Measurements from ENCODE around the gene ABCC5. TPM values are rescaled to one million over a fixed set of nuclear protein-coding genes. Genes with fewer than 3 reads are reported as not detected.

Gene ABCC5
- total and polyA plus RNA-seq, 2 experiments from 2014 or later: 14.7 to 17.1 TPM

- H3K27me3 ChIP-seq (replicated peaks; ENCODE audit: insufficient read depth): no peaks in the 10 kb centered on the region
- TF ChIP-seq EZH2 (IDR thresholded peaks at IDR 0.05; ENCODE audit: insufficient read depth, poor library complexity, severe bottlenecking) (no peak), EZH2phosphoT487 (IDR thresholded peaks at IDR 0.05; ENCODE audit: insufficient read depth, low read depth) (no peak)
- H3K4me3 ChIP-seq: no peak overlapping the region
- no peaks in the 10 kb centered on the region for H4K20me1 ChIP-seq (ENCODE audit: insufficient read depth)
- H2AFZ ChIP-seq: no peak overlapping the region
- in situ Hi-C loops (cut with MboI): no loop called here
- H3K9me3 ChIP-seq (ENCODE audit: low read depth): no peaks in the 10 kb centered on the region
- no peak overlapping the region for H3K27ac ChIP-seq
- no peak overlapping the region for H3K4me2 ChIP-seq (ENCODE audit: unreplicated experiment)
- H3F3A ChIP-seq (ENCODE audit: insufficient read depth): peaks cover 19% of the 10 kb centered on the region
- peaks cover 40% of the 10 kb centered on the region for H3K79me2 ChIP-seq (ENCODE audit: insufficient read depth)
- peaks cover 24% of the 10 kb centered on the region for H3K4me1 ChIP-seq (ENCODE audit: insufficient read depth)
- 0 out of 2 replicates have a peak, but pooled peaks cover 4% of the 10 kb centered on the region for H3K36me3 ChIP-seq (ENCODE audit: low read depth)
- H3K9ac ChIP-seq: no peak overlapping the region
- H3K9me2 ChIP-seq (ENCODE audit: insufficient read depth): no peaks in the 10 kb centered on the region
- peak; percentile 14 for DNase-seq
- WGBS, 2 experiments (ENCODE audit: low coverage in 1 of 2, low lambda C conversion rate in 2 of 2, missing lambda C conversion rate in 2 of 2): 74% methylated on average over 11 of the region's 11 CpGs
These were observed 11.7 kb downstream of the ABCC5 start for GRCh38 chr3:184005941-184006507.

- no peaks in the 10 kb centered on the region for H3K27me3 ChIP-seq (replicated peaks; ENCODE audit: insufficient read depth)
- peaks cover 54% of the 10 kb centered on the region for H3K79me2 ChIP-seq (ENCODE audit: insufficient read depth)
- H3K4me1 ChIP-seq (ENCODE audit: insufficient read depth): peaks cover 24% of the 10 kb centered on the region
- no peak for DNase-seq
- H3K4me3 ChIP-seq: no peak overlapping the region
- H3K9ac ChIP-seq: no peak overlapping the region
- no peaks in the 10 kb centered on the region for H4K20me1 ChIP-seq (ENCODE audit: insufficient read depth)
- no peaks in the 10 kb centered on the region for H3K9me3 ChIP-seq (ENCODE audit: low read depth)
- H3K4me2 ChIP-seq (ENCODE audit: unreplicated experiment): no peak overlapping the region
- WGBS, 2 experiments (ENCODE audit: low coverage in 1 of 2, low lambda C conversion rate in 2 of 2, missing lambda C conversion rate in 2 of 2): 98 to 100% methylated on average over 2 of the region's 2 CpGs
- no peak for TF ChIP-seq EZH2phosphoT487 (IDR thresholded peaks at IDR 0.05; ENCODE audit: insufficient read depth, low read depth)
- TF ChIP-seq EZH2 (IDR thresholded peaks at IDR 0.05; ENCODE audit: insufficient read depth, poor library complexity, severe bottlenecking): no peak
- no peaks in the 10 kb centered on the region for H3K9me2 ChIP-seq (ENCODE audit: insufficient read depth)
- in situ Hi-C loops (cut with MboI): no loop called here
- peaks cover 19% of the 10 kb centered on the region for H3F3A ChIP-seq (ENCODE audit: insufficient read depth)
- no peak overlapping the region for H2AFZ ChIP-seq
- 0 out of 2 replicates have a peak, but pooled peaks cover 3% of the 10 kb centered on the region for H3K36me3 ChIP-seq (ENCODE audit: low read depth)
- H3K27ac ChIP-seq: peak overlapping the region; percentile 77; the same call in 1 of the 2 replicates
These were observed 13.2 kb downstream of the ABCC5 start for GRCh38 chr3:184004476-184004875.

- in situ Hi-C loops (cut with MboI): no loop called here
- Histone ChIP-seq H3F3A (ENCODE audit: insufficient read depth) (peaks cover 19% of the 10 kb centered on the region), H3K4me2 (ENCODE audit: unreplicated experiment) (peak overlapping the region; percentile 68), H3K9me2 (ENCODE audit: insufficient read depth) (no peaks in the 10 kb centered on the region), H3K27me3 (replicated peaks; ENCODE audit: insufficient read depth) (no peaks in the 10 kb centered on the region), H3K27ac (peak overlapping the region; percentile 77), H4K20me1 (ENCODE audit: insufficient read depth) (no peaks in the 10 kb centered on the region), H3K4me3 (peak overlapping the region; percentile 40), H3K4me1 (ENCODE audit: insufficient read depth) (peaks cover 24% of the 10 kb centered on the region), H3K36me3 (ENCODE audit: low read depth) (no peaks in the 10 kb centered on the region), H2AFZ (peak overlapping the region; percentile 63), H3K9me3 (ENCODE audit: low read depth) (no peaks in the 10 kb centered on the region), H3K79me2 (ENCODE audit: insufficient read depth) (peaks cover 59% of the 10 kb centered on the region), H3K9ac (peak overlapping the region; percentile 40)
- peak; percentile 75 for DNase-seq
- 71 to 75% methylated on average over 5 of the region's 5 CpGs for WGBS, 2 experiments (ENCODE audit: low coverage in 1 of 2, low lambda C conversion rate in 2 of 2, missing lambda C conversion rate in 2 of 2)
- TF ChIP-seq EZH2phosphoT487 (IDR thresholded peaks at IDR 0.05; ENCODE audit: insufficient read depth, low read depth) (no peak), EZH2 (IDR thresholded peaks at IDR 0.05; ENCODE audit: insufficient read depth, poor library complexity, severe bottlenecking) (no peak)
These were observed 14.3 kb downstream of the ABCC5 start for GRCh38 chr3:184003187-184003967.

DNA sequence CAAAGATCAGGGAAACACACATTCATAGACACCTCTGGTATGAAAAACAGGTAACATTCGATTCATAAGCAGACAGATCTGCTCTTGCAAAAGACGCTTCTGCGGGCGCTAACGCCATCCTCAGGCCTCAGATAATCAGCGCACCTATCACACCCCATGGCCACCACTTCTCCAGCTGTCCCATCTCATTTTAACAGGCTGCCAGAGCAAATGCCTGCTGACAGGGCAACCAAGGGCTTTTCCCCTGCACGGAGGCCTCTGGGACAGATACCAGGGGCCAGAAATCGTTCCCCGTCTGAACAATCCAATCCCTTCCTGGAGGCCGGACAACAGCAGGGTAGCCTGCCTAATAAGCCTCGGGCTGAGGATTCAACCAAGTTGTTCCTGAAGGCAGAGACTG, 15.2 kb downstream of the ABCC5 start:
- Histone ChIP-seq H4K20me1 (ENCODE audit: insufficient read depth) (no peaks in the 10 kb centered on the region), H3K9me3 (ENCODE audit: low read depth) (no peaks in the 10 kb centered on the region), H2AFZ (no peak overlapping the region), H3K27me3 (replicated peaks; ENCODE audit: insufficient read depth) (no peaks in the 10 kb centered on the region), H3K27ac (no peak overlapping the region), H3F3A (ENCODE audit: insufficient read depth) (peaks cover 19% of the 10 kb centered on the region), H3K36me3 (ENCODE audit: low read depth) (no peaks in the 10 kb centered on the region), H3K4me1 (ENCODE audit: insufficient read depth) (peaks cover 24% of the 10 kb centered on the region), H3K9ac (no peak overlapping the region), H3K4me3 (no peak overlapping the region), H3K79me2 (ENCODE audit: insufficient read depth) (peaks cover 66% of the 10 kb centered on the region), H3K4me2 (ENCODE audit: unreplicated experiment) (no peak overlapping the region), H3K9me2 (ENCODE audit: insufficient read depth) (no peaks in the 10 kb centered on the region)
- 93 to 94% methylated on average over 11 of the region's 11 CpGs for WGBS, 2 experiments (ENCODE audit: low coverage in 1 of 2, low lambda C conversion rate in 2 of 2, missing lambda C conversion rate in 2 of 2)
- no peak for DNase-seq
- TF ChIP-seq EZH2 (IDR thresholded peaks at IDR 0.05; ENCODE audit: insufficient read depth, poor library complexity, severe bottlenecking) (no peak), EZH2phosphoT487 (IDR thresholded peaks at IDR 0.05; ENCODE audit: insufficient read depth, low read depth) (no peak)
- in situ Hi-C loops (cut with MboI): no loop called here
